Gastrocnemius medialis (tissue), 4 donors: ENCODE results near the gene GNB1. TPM values are rescaled to one million over a fixed set of nuclear protein-coding genes. Genes with fewer than 3 reads are reported as not detected.

Source experiments
- ATAC-seq, 2 donors: fragments of 150-250 bp; one replicate each; pipeline ENCODE4 v1.9.1; 2016
- DNase-seq, 2 donors: peaks; one replicate each; pipeline ENCODE4 v3.0.0-alpha.2; 2019
- H3K27ac ChIP-seq, 4 donors: fragments of 200-600 bp; sonication (generic); 1 replicate in 1 of 4; 2 replicates in 3 of 4; pipeline ENCODE4 v1.5.1; 2016 to 2018; ENCODE audit warnings: mild to moderate bottlenecking in 2 of 4, moderate library complexity in 1 of 4
- H3K27me3 ChIP-seq, 3 donors: fragments of 200-600 bp; sonication (generic) in 2 of 3; 1 replicate in 1 of 3; 2 replicates in 2 of 3; pipeline versions ENCODE4 v1.5.1 to v1.6.0; 2016 to 2019; ENCODE audit warnings: mild to moderate bottlenecking in 1 of 3, moderate library complexity in 1 of 3
- H3K36me3 ChIP-seq, 2 donors: fragments of 200-600 bp; sonication (generic) in 1 of 2; one replicate each; pipeline ENCODE4 v1.5.1; 2017 to 2018
- H3K4me1 ChIP-seq, 2 donors: fragments of 200-600 bp; sonication (generic) in 1 of 2; one replicate each; pipeline ENCODE4 v1.5.1; 2016 to 2017; ENCODE audit warnings: mild to moderate bottlenecking in 2 of 2
- H3K4me3 ChIP-seq, 4 donors: fragments of 200-600 bp; sonication (generic) in 3 of 4; 1 replicate in 1 of 4; 2 replicates in 3 of 4; pipeline ENCODE4 v1.5.1; 2016 to 2019; ENCODE audit warnings: mild to moderate bottlenecking in 2 of 4
- H3K9me3 ChIP-seq, 3 donors: fragments of 200-600 bp; sonication (generic) in 2 of 3; 1 replicate in 1 of 3; 2 replicates in 2 of 3; pipeline ENCODE4 v1.5.1; 2016 to 2019
- POLR2A ChIP-seq, 2 donors: fragments of 450-650 bp; IDR thresholded peaks; one replicate each; pipeline ENCODE4 v1.6.1; 2017; ENCODE audit warnings: antibody characterized with exemption in 2 of 2, mild to moderate bottlenecking in 2 of 2, moderate library complexity in 2 of 2
- in situ Hi-C, 4 donors: fragments of 200-750 bp; cut with MboI; loops; one replicate each; pipeline versions ENCODE4 v1.15.0 to v1.8.0; 2017; ENCODE audit warnings: low sequenced_read_pairs in 4 of 4
- intact Hi-C: fragments of 100-400 bp; cut with DNase I; formaldehyde crosslinking; loops from one replicate; pipeline ENCODE4 v1.15.1; 2023; ENCODE audit warnings: low total_unique reads
- total RNA-seq, 4 donors: library from RNA; depleted of rRNA; stranded (reverse); fragments of >200 nt; gene quantifications; one replicate each; pipeline versions ENCODE4 v1.1.0 to v1.2.3, GENCODE V29; 2016
- TF ChIP-seq, protein P1 (sequence below), 5 experiments: fragments of 450-650 bp in 3 of 5; fragments of 200-600 bp in 2 of 5; sonication (generic) in 2 of 5; IDR thresholded peaks in 4 of 5; conservative IDR thresholded peaks in 1 of 5; 1 replicate in 4 of 5; 2 replicates in 1 of 5; pipeline ENCODE4 v1.5.1; 2016 to 2019; ENCODE audit warnings: antibody characterized with exemption in 5 of 5, mild to moderate bottlenecking in 3 of 5, moderate library complexity in 3 of 5

The GNB1 gene
- total RNA-seq, 4 donors from 2014 or later = 29.9 to 44.1 (median 37.2) TPM

DNA sequence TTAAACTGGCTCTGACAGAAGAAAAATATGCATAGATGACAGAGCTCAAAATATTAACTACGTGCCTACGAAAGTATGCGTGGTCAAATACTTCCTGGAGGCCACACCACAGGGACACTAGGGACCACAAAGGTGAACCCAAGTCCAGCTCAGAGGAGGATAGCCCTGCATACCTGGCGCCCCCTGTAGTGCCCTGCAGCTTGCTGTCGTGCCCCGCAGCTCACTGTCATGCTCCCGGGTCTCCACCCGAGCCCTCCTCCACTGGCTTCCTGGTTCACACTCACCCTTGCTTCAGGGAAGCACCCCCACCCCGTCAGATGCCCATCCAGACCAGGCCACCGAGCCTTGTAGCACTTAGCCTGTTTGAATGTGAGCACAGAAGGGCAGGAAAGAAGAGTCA lies 95.9 kb downstream of the GNB1 start:
- ATAC-seq (no peak), DNase-seq (no peak)
- H3K27me3 ChIP-seq = no peaks in the 10 kb centered on the region
- in situ Hi-C loops = no loop called here
- peaks cover 0 to 55% of the 10 kb centered on the region in 2 donors for H3K36me3 ChIP-seq
- H3K9me3 ChIP-seq = no peaks in the 10 kb centered on the region
- H3K4me3 ChIP-seq = no peak overlapping the region
- intact Hi-C loops = no loop called here
- no peak overlapping the region for H3K27ac ChIP-seq
- peaks cover 7 to 10% of the 10 kb centered on the region in 2 donors for H3K4me1 ChIP-seq
- TF ChIP-seq, protein P1, sequence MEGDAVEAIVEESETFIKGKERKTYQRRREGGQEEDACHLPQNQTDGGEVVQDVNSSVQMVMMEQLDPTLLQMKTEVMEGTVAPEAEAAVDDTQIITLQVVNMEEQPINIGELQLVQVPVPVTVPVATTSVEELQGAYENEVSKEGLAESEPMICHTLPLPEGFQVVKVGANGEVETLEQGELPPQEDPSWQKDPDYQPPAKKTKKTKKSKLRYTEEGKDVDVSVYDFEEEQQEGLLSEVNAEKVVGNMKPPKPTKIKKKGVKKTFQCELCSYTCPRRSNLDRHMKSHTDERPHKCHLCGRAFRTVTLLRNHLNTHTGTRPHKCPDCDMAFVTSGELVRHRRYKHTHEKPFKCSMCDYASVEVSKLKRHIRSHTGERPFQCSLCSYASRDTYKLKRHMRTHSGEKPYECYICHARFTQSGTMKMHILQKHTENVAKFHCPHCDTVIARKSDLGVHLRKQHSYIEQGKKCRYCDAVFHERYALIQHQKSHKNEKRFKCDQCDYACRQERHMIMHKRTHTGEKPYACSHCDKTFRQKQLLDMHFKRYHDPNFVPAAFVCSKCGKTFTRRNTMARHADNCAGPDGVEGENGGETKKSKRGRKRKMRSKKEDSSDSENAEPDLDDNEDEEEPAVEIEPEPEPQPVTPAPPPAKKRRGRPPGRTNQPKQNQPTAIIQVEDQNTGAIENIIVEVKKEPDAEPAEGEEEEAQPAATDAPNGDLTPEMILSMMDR (IDR thresholded peaks at IDR 0.05 in 4 of 5, conservative IDR thresholded peaks at IDR 0.05 in 1 of 5) = no peak
- no peak for TF ChIP-seq POLR2A (IDR thresholded peaks at IDR 0.05)

DNA sequence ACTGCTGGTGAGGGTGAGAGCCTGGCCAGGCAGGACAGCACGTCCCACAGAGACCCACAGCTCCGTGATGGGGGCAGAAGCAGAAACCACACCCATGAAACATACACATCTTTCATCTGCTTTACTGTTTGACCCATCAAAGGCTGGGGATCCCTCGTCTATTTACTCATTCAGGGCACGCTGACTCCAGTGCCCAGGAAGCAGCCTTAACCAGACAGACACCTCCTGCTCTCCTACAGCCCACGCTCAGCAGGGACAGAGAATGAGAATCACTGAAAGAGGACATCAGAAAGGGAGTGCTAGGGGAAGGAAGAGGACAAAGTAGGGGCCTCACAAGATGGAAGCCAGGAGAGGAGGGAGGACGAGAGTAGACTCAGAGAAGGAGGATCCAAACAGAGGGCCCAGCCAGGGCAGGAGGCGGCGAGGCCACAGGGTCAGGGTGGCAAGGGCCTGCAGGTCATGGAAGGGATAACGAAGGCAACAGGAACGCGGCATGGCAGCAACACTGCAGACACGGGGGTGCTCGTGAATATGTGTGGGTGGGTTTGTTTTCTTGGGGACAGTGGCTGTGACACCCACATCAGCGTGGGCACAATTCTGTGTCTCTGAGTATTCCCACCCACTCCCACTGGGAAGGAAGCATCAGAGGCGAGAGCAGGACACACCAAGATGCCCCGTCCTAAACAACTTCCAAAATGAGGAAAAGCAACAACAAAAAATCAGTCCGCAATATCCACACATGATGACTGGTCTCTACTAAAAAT lies 97.2 kb downstream of the GNB1 start:
- peaks cover 0 to 69% of the 10 kb centered on the region in 2 donors for H3K36me3 ChIP-seq
- intact Hi-C loops (no loop called here), in situ Hi-C loops (no loop called here)
- TF ChIP-seq POLR2A (IDR thresholded peaks at IDR 0.05) = no peak
- TF ChIP-seq, protein P1 (IDR thresholded peaks at IDR 0.05 in 4 of 5, conservative IDR thresholded peaks at IDR 0.05 in 1 of 5) = no peak
- DNase-seq (no peak), ATAC-seq (no peak)
- no peak overlapping the region for H3K4me3 ChIP-seq
- H3K27ac ChIP-seq = no peak overlapping the region
- no peaks in the 10 kb centered on the region for H3K9me3 ChIP-seq
- no peaks in the 10 kb centered on the region for H3K4me1 ChIP-seq
- H3K27me3 ChIP-seq = no peaks in the 10 kb centered on the region

DNA sequence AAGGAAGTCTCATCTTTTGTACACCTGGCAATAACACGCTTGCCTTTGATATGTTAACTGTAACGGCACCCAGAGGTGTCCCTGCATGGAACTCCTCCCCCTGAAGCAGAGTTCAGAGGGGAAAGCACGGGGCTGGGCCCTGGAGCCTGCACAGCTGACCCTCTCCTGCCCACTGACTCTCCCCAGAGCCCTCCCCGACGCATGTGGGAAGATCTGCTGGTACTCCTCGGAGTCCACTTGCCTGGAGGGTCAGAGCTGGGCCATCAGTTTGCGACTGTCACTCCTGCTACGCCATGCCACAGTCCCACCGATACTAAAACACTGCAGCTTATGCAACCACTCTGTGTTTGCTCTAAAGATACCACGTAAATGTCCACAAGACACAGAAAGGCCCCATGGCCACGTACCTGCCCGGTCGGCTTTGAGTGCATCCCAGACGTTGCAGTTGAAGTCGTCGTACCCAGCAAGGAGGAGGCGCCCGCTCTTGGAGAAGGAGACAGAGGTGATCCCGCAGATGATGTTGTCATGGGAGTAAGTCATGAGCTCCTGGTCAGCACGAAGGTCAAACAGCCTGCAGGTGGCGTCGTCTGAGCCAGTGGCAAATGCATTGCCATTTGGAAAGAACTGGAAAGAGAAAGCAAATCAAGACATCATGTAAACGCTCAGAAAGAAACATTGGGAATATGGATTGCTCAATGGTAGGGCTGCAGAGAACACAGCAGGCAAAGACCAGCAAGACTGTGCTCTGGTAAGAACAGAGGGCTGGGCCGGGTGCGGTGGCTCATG lies 102.0 kb downstream of the GNB1 start:
- Histone ChIP-seq H3K4me3 (no peak overlapping the region), H3K4me1 (peaks cover 0 to 6% of the 10 kb centered on the region in 2 donors), H3K9me3 (no peaks in the 10 kb centered on the region), H3K27me3 (no peaks in the 10 kb centered on the region), H3K36me3 (peaks cover 0 to 83% of the 10 kb centered on the region in 2 donors), H3K27ac (peak overlapping the region in 1 of 4 donors; percentile 27)
- TF ChIP-seq POLR2A (IDR thresholded peaks at IDR 0.05) = no peak
- TF ChIP-seq, protein P1 (IDR thresholded peaks at IDR 0.05 in 4 of 5, conservative IDR thresholded peaks at IDR 0.05 in 1 of 5) = peak in 1 of 5 experiments; percentile 25
- ATAC-seq (no peak), DNase-seq (no peak)
- intact Hi-C loops = no loop called here
- in situ Hi-C loops = loop anchor here in 1 of 4 donors (10.0 kb wide), 1 partner anchor 96 kb away; no protein-coding TSS in a partner anchor

DNA sequence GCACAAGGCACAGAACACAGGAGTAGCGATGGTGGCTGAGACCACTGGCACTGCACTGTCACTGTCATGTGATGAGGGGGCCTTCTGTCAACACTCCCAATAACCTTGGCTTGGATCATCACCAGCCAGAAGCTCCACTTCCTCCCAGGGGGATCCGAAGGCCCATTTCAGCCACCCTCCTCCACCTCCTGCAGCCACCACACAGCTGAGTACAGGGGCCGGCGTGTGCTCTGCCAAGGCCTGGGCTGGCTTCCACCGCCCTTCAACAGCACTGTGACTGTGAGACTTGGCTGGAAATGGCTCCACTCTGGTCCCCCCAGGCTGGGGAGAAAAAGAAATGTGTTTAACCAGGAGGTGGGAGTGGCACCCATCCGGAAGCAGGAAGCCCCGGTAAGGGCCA lies 102.8 kb downstream of the GNB1 start:
- H3K4me3 ChIP-seq = no peak overlapping the region
- H3K27ac ChIP-seq = peak overlapping the region in 1 of 4 donors; percentile 27
- no peak for TF ChIP-seq POLR2A (IDR thresholded peaks at IDR 0.05)
- TF ChIP-seq, protein P1 (IDR thresholded peaks at IDR 0.05 in 4 of 5, conservative IDR thresholded peaks at IDR 0.05 in 1 of 5) = no peak
- ATAC-seq (no peak), DNase-seq (no peak)
- H3K36me3 ChIP-seq = peaks cover 0 to 77% of the 10 kb centered on the region in 2 donors
- intact Hi-C loops (no loop called here), in situ Hi-C loops (loop anchor here in 1 of 4 donors (10.0 kb wide), 1 partner anchor 97 kb away; no protein-coding TSS in a partner anchor)
- H3K4me1 ChIP-seq = peaks cover 3 to 6% of the 10 kb centered on the region in 2 donors
- H3K9me3 ChIP-seq = no peaks in the 10 kb centered on the region
- no peaks in the 10 kb centered on the region for H3K27me3 ChIP-seq
